H1 (cell line): ENCODE results near the gene FAT1. TPM values are rescaled to one million over a fixed set of nuclear protein-coding genes. Genes with fewer than 3 reads are reported as not detected.

ENCODE experiments used
- CTCF ChIA-PET: fragments of 300-600 bp; sonication (Branson Sonifier 250); formaldehyde crosslinking; loops from one replicate; lab custom pipeline; 2021; ENCODE audit not compliant: partially characterized antibody; lab: Charles Lee
- POLR2A ChIA-PET: fragments of 300-600 bp; sonication (Branson Sonifier 250); formaldehyde crosslinking; loops from one replicate; lab custom pipeline; 2021; ENCODE audit warnings: inconsistent platforms; ENCODE audit not compliant: partially characterized antibody; lab: Charles Lee
- DNase-seq, 2 experiments: peaks; one replicate each; pipeline versions ENCODE4 v3.0.0 to v3.0.0-alpha.2; 2010 to 2022; ENCODE audit warnings: low spot score in 2 of 2, low read depth in 1 of 2, mixed read lengths in 1 of 2
- FAIRE-seq: peaks from 2 replicates; lab custom pipeline; 2011; peaks lifted over from hg19 to GRCh38; lab: Jason Lieb, UNC
- H2AFZ ChIP-seq: 2 replicates; pipeline ENCODE4 v1.8.1; 2012; ENCODE audit warnings: low read length, inconsistent platforms
- H2AK5ac ChIP-seq: 2 replicates; pipeline ENCODE4 v1.6.1; 2013; ENCODE audit warnings: low read depth, low read length
- H2BK120ac ChIP-seq: replicated peaks from 2 replicates; pipeline ENCODE3; 2013; ENCODE audit warnings: low read depth, low read length, inconsistent platforms
- H2BK12ac ChIP-seq: 2 replicates; pipeline ENCODE4 v1.6.1; 2013; ENCODE audit warnings: low read depth, low read length
- H2BK15ac ChIP-seq: 2 replicates; pipeline ENCODE4 v1.6.1; 2013; ENCODE audit warnings: low read length
- H2BK20ac ChIP-seq: 2 replicates; pipeline ENCODE4 v1.6.1; 2013; ENCODE audit warnings: low read length
- H2BK5ac ChIP-seq: 2 replicates; pipeline ENCODE4 v1.6.1; 2013; ENCODE audit warnings: low read depth, low read length
- H3K14ac ChIP-seq: 2 replicates; pipeline ENCODE4 v1.6.1; 2013; ENCODE audit warnings: inconsistent platforms; ENCODE audit not compliant: insufficient read length
- H3K18ac ChIP-seq: 2 replicates; pipeline ENCODE4 v1.6.1; 2013; ENCODE audit warnings: low read length; ENCODE audit errors: extremely low read depth
- H3K23ac ChIP-seq: 2 replicates; pipeline ENCODE4 v1.6.1; 2013; ENCODE audit warnings: inconsistent platforms; ENCODE audit not compliant: insufficient read length
- H3K23me2 ChIP-seq: 2 replicates; pipeline ENCODE4 v1.6.1; 2013; ENCODE audit warnings: low read depth, low read length
- H3K27ac ChIP-seq: 2 replicates; pipeline ENCODE4 v1.6.1; 2011; ENCODE audit warnings: low read depth, low read length, inconsistent platforms
- H3K27me3 ChIP-seq, 4 experiments: replicated peaks in 1 of 4; 1 replicate in 1 of 4; 2 replicates in 3 of 4; pipeline versions ENCODE4 v1.6.1 to v1.8.1; 2011 to 2013; ENCODE audit warnings: low read length in 3 of 4, mild to moderate bottlenecking in 3 of 4, inconsistent platforms in 2 of 4, mixed read lengths in 2 of 4, moderate library complexity in 1 of 4; ENCODE audit not compliant: control insufficient read depth in 3 of 4, insufficient read depth in 3 of 4; ENCODE audit errors: extremely low read depth in 1 of 4
- H3K36me3 ChIP-seq, 4 experiments: 2 replicates each; pipeline versions ENCODE4 v1.6.1 to v1.8.1; 2011 to 2013; ENCODE audit warnings: mild to moderate bottlenecking in 4 of 4, low read length in 3 of 4, moderate library complexity in 2 of 4, control low read depth in 1 of 4, inconsistent platforms in 1 of 4; ENCODE audit not compliant: insufficient read depth in 4 of 4, control insufficient read depth in 2 of 4
- H3K4ac ChIP-seq: replicated peaks from 2 replicates; pipeline ENCODE3; 2013; ENCODE audit warnings: low read length, low read depth, mixed read lengths, inconsistent platforms; ENCODE audit not compliant: insufficient read length
- H3K4me1 ChIP-seq, 4 experiments: replicated peaks in 1 of 4; 1 replicate in 1 of 4; 2 replicates in 3 of 4; pipeline versions ENCODE4 v1.6.1 to v1.8.1; 2011 to 2013; ENCODE audit warnings: low read length in 3 of 4, inconsistent platforms in 2 of 4, mixed read lengths in 1 of 4; ENCODE audit not compliant: insufficient read depth in 4 of 4, control insufficient read depth in 3 of 4
- H3K4me2 ChIP-seq, 2 experiments: 2 replicates each; pipeline versions ENCODE4 v1.6.1 to v1.8.1; 2011 to 2013; ENCODE audit warnings: low read depth in 2 of 2, low read length in 2 of 2, control low read depth in 1 of 2, inconsistent platforms in 1 of 2, mild to moderate bottlenecking in 1 of 2; ENCODE audit not compliant: insufficient read depth in 1 of 2
- H3K4me3 ChIP-seq, 4 experiments: fragments of 200-600, 300-600 bp in 1 of 4; sonication (generic), shearing (Covaris generic), sonication (Bioruptor Twin) in 1 of 4; 2 replicates each; pipeline versions ENCODE4 v1.5.1 to v1.8.1; 2011 to 2016; ENCODE audit warnings: low read length in 4 of 4, low read depth in 3 of 4, control low read depth in 2 of 4, inconsistent platforms in 2 of 4, mild to moderate bottlenecking in 2 of 4, mixed read lengths in 1 of 4, moderate library complexity in 1 of 4; ENCODE audit not compliant: insufficient read depth in 2 of 4; ENCODE audit errors: extremely low read depth in 1 of 4
- H3K56ac ChIP-seq: replicated peaks from 2 replicates; pipeline ENCODE3; 2013; ENCODE audit warnings: low read depth, mild to moderate bottlenecking, mixed read lengths, low read length, inconsistent platforms; ENCODE audit not compliant: insufficient read length
- H3K79me1 ChIP-seq: 2 replicates; pipeline ENCODE4 v1.6.1; 2013; ENCODE audit warnings: low read depth, low read length, control low read depth
- H3K79me2 ChIP-seq, 2 experiments: 2 replicates each; pipeline versions ENCODE4 v1.6.1 to v1.8.1; 2012 to 2013; ENCODE audit warnings: low read length in 2 of 2, mild to moderate bottlenecking in 2 of 2, inconsistent platforms in 1 of 2; ENCODE audit not compliant: insufficient read depth in 2 of 2, control insufficient read depth in 1 of 2
- H3K9ac ChIP-seq, 4 experiments: replicated peaks in 1 of 4; 1 replicate in 1 of 4; 2 replicates in 3 of 4; pipeline versions ENCODE4 v1.6.1 to v1.8.1; 2011 to 2013; ENCODE audit warnings: low read depth in 3 of 4, low read length in 3 of 4, control low read depth in 2 of 4, mild to moderate bottlenecking in 2 of 4, moderate library complexity in 2 of 4, inconsistent platforms in 1 of 4; ENCODE audit errors: extremely low read depth in 1 of 4
- H3K9me3 ChIP-seq, 2 experiments: 2 replicates each; pipeline versions ENCODE4 v1.6.1 to v1.8.1; 2012 to 2013; ENCODE audit warnings: mild to moderate bottlenecking in 2 of 2, moderate library complexity in 2 of 2, control low read depth in 1 of 2, inconsistent platforms in 1 of 2, low read depth in 1 of 2, low read length in 1 of 2, mixed read lengths in 1 of 2; ENCODE audit not compliant: insufficient read depth in 2 of 2
- H4K20me1 ChIP-seq, 2 experiments: replicated peaks in 1 of 2; 2 replicates each; pipeline versions ENCODE3 to v1.8.1; 2011 to 2013; ENCODE audit warnings: inconsistent platforms in 2 of 2, low read length in 2 of 2, mild to moderate bottlenecking in 1 of 2; ENCODE audit not compliant: insufficient read depth in 2 of 2, control insufficient read depth in 1 of 2
- H4K5ac ChIP-seq: 2 replicates; pipeline ENCODE4 v1.6.1; 2013; ENCODE audit warnings: low read length, low read depth, mixed read lengths, inconsistent platforms; ENCODE audit not compliant: insufficient read length
- H4K8ac ChIP-seq: 2 replicates; pipeline ENCODE4 v1.8.0; 2013; ENCODE audit warnings: mild to moderate bottlenecking, moderate library complexity, low read length, inconsistent platforms; ENCODE audit not compliant: insufficient read depth; ENCODE audit errors: extremely low read depth
- H4K91ac ChIP-seq: replicated peaks from 2 replicates; pipeline ENCODE3; 2013; ENCODE audit warnings: low read length, mixed read lengths, inconsistent platforms; ENCODE audit not compliant: insufficient read length
- BCL11A ChIP-seq, 2 experiments: IDR thresholded peaks; one replicate each; pipeline ENCODE4 v1.6.1; 2011; ENCODE audit warnings: low read depth in 2 of 2, low read length in 2 of 2, mild to moderate bottlenecking in 2 of 2
- CBX8 ChIP-seq: fragments of 300-800, 300-1000 bp; sonication (generic); IDR thresholded peaks from 2 replicates; pipeline ENCODE4 v1.7.1; 2016; ENCODE audit warnings: low read depth, low read length, borderline replicate concordance
- POLR2AphosphoS5 ChIP-seq: IDR thresholded peaks from 2 replicates; pipeline ENCODE4 v1.6.1; 2011; ENCODE audit warnings: low read depth, low read length
- SP4 ChIP-seq: IDR thresholded peaks from 2 replicates; pipeline ENCODE4 v1.6.1; 2012; ENCODE audit warnings: low read length, inconsistent platforms
- TCF12 ChIP-seq: IDR thresholded peaks from 2 replicates; pipeline ENCODE4 v1.6.1; 2011; ENCODE audit warnings: low read depth, mild to moderate bottlenecking, low read length
- YY1 ChIP-seq: IDR thresholded peaks from 2 replicates; pipeline ENCODE4 v1.6.1; 2011; ENCODE audit warnings: low read depth, mild to moderate bottlenecking, low read length
- WGBS, 2 experiments: shearing (Covaris generic) in 1 of 2; methylation state at CpG; one replicate each; pipeline versions ENCODE4 v1.1.6 to v1.1.7; 2013 to 2015; ENCODE audit warnings: low lambda C conversion rate in 2 of 2, mixed read lengths in 2 of 2, inconsistent platforms in 1 of 2, low coverage in 1 of 2, missing lambda C conversion rate in 1 of 2; ENCODE audit not compliant: insufficient replicate concordance in 2 of 2, insufficient coverage in 1 of 2, insufficient read length in 1 of 2; ENCODE audit errors: extremely low coverage in 1 of 2, missing lambda C conversion rate in 1 of 2; 5-methylcytosine and 5-hydroxymethylcytosine counted together
- polyA plus RNA-seq, 7 experiments: library from polyadenylated mRNA; depleted of rRNA in 3 of 7; stranded (reverse) in 5 of 7; unstranded in 2 of 7; fragments of >200 nt in 5 of 7; fragments of 200-250 nt in 2 of 7; gene quantifications; 1 replicate in 5 of 7; 2 replicates in 1 of 7; 4 replicates in 1 of 7; pipeline versions ENCODE4 v1.2.1 to v1.2.3, GENCODE V29; 2011 to 2013; ENCODE audit warnings: missing spikeins in 2 of 7, mixed read lengths in 2 of 7
- total RNA-seq: library from RNA; stranded (reverse); fragmentation: NEBNext Ultra II Directional; extraction: Animal tissue kit (Norgen Biotek cat#: 25700); gene quantifications from 2 replicates; pipeline ENCODE4 v1.2.1, GENCODE V29; 2021
- TF ChIP-seq, protein P1 (sequence below): IDR thresholded peaks from 2 replicates; pipeline ENCODE4 v1.6.1; 2011; ENCODE audit warnings: low read length, improper control_type of control experiment

Gene FAT1
- total and polyA plus RNA-seq, 2 of the 8 experiments (the other 6 are each of a cell fraction or from before 2014, with no cell fraction given) = 94.4 to 137 TPM

DNA sequence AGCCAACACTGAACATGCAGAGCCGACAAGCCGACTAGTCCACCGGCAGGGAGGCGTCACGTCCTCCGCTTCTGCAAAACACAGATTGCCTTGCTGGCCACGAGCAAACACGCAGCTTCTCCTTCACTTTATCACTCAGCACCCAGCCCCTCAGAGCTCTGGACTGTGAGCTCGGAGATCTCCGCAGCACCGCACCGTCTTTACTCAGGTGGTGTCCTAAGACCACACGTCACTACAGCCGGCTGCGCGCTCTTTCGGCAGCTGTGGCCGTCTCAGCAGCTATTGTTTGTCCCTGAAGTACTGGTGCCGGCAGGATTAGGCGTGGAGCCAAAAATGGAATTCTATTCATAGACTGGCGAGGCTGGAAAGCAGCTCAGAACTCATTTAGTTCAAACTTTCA lies 72.0 kb downstream of the FAT1 start:
- Histone ChIP-seq H3K56ac (peak overlapping the region; percentile 52), H2BK12ac (0 out of 2 replicates have a peak overlapping the region, but pooled peaks have one; percentile 30), H2BK15ac (no peak overlapping the region), H3K4me3 (no peak overlapping the region), H3K27ac (no peak overlapping the region), H3K4me1 (peaks cover 0 to 21% (median 12%) of the 10 kb centered on the region in 4 experiments; a peak in 3 of 7 replicates), H3K23ac (no peak overlapping the region), H3K79me1 (peaks cover 3% of the 10 kb centered on the region; the same call in 1 of the 2 replicates), H4K91ac (peak overlapping the region; percentile 34), H2BK5ac (0 out of 2 replicates have a peak overlapping the region, but pooled peaks have one; percentile 73), H2AFZ (no peak overlapping the region), H3K4me2 (no peak overlapping the region), H3K9me3 (no peaks in the 10 kb centered on the region), H3K9ac (no peak overlapping the region), H3K4ac (peak overlapping the region; percentile 54), H3K23me2 (no peaks in the 10 kb centered on the region), H3K14ac (no peak overlapping the region), H3K27me3 (no peaks in the 10 kb centered on the region), H2BK20ac (no peak overlapping the region), H2AK5ac (0 out of 2 replicates have a peak overlapping the region, but pooled peaks have one; percentile 3), H4K20me1 (peaks cover 0 to 5% of the 10 kb centered on the region in 2 experiments), H4K5ac (no peak overlapping the region), H3K36me3 (peaks cover 0 to 14% (median 0%) of the 10 kb centered on the region in 4 experiments; a peak in 3 of 8 replicates), H2BK120ac (no peak overlapping the region), H4K8ac (no peak overlapping the region; the same call in 1 of the 2 replicates), H3K79me2 (peaks cover 0 to 43% of the 10 kb centered on the region in 2 experiments; a peak in 2 of 4 replicates), H3K18ac (peak overlapping the region; percentile 66; the same call in 1 of the 2 replicates)
- ChIA-PET POLR2A (no interaction called here), CTCF (interaction anchor here (1.0 to 1.4 kb wide), 6 partner anchors 12 to 69 kb away, joined by 3 to 5 read pairs (median 3); no protein-coding TSS in a partner anchor)
- 85% methylated on average over 21 of the region's 21 CpGs; no CpG with 5 or more reads in 1 of the 2 experiments for WGBS, 2 experiments
- DNase-seq = no peak
- FAIRE-seq = no peak
- TF ChIP-seq POLR2AphosphoS5 (no peak), YY1 (no peak), TCF12 (no peak), SP4 (no peak), CBX8 (no peak), BCL11A (IDR thresholded peaks at IDR 0.05; ENCODE audit: low read depth in 2 of 2, low read length in 2 of 2) (no peak)
- TF ChIP-seq, protein P1, sequence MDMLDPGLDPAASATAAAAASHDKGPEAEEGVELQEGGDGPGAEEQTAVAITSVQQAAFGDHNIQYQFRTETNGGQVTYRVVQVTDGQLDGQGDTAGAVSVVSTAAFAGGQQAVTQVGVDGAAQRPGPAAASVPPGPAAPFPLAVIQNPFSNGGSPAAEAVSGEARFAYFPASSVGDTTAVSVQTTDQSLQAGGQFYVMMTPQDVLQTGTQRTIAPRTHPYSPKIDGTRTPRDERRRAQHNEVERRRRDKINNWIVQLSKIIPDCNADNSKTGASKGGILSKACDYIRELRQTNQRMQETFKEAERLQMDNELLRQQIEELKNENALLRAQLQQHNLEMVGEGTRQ = no peak
